Body of pancreas (tissue), 4 donors: ENCODE measurements around the gene ITGBL1.

Source experiments
- POLR2A ChIP-seq, 3 donors: fragments of 450-650 bp; IDR thresholded peaks; one replicate each; pipeline ENCODE4 v1.6.1; 2016; ENCODE audit warnings: antibody characterized with exemption in 3 of 3, mild to moderate bottlenecking in 2 of 3
- TF ChIP-seq, protein P1 (sequence below), 7 experiments: fragments of 450-650 bp in 4 of 7; fragments of 200-600 bp in 3 of 7; sonication (generic) in 3 of 7; IDR thresholded peaks; one replicate each; pipeline ENCODE4 v1.5.1; 2016 to 2019; ENCODE audit warnings: antibody characterized with exemption in 7 of 7

DNA sequence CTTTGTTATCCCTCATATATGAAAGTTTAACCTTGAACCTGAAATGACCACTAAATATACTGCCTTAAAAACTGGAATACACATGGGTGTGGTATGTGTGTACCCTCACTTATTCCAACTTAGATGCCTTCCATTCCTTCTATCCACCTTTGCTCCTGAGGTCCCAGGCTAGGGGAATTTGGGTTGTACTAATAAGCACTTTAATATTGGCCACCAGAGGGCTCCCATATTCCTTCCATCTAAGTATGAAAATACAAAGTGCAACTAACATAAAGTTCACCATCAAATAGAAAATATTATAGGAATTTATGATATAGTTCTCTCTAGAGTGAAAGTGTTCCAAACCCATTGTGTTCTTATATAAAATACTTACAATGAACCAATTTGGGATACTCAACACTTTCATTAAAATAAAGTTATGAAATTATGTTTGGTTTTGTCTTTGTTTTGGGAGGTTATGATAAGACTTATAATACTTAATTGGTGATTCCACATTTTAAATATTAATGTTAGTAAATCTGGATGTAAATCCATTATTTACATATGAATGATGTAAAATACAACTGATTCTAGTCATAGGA is 62.3 kb downstream of the ITGBL1 start:
- TF ChIP-seq, protein P1, sequence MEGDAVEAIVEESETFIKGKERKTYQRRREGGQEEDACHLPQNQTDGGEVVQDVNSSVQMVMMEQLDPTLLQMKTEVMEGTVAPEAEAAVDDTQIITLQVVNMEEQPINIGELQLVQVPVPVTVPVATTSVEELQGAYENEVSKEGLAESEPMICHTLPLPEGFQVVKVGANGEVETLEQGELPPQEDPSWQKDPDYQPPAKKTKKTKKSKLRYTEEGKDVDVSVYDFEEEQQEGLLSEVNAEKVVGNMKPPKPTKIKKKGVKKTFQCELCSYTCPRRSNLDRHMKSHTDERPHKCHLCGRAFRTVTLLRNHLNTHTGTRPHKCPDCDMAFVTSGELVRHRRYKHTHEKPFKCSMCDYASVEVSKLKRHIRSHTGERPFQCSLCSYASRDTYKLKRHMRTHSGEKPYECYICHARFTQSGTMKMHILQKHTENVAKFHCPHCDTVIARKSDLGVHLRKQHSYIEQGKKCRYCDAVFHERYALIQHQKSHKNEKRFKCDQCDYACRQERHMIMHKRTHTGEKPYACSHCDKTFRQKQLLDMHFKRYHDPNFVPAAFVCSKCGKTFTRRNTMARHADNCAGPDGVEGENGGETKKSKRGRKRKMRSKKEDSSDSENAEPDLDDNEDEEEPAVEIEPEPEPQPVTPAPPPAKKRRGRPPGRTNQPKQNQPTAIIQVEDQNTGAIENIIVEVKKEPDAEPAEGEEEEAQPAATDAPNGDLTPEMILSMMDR (IDR thresholded peaks at IDR 0.05), result peak in 6 of 7 experiments; percentile 44 to 66 (median 56)
- TF ChIP-seq POLR2A (IDR thresholded peaks at IDR 0.05), result no peak
